Measurements from ENCODE around the gene PRKD1.
"Not testable (repeated sequence)": the region's sequence is repeated elsewhere in the genome, so short reads cannot be mapped to it uniquely, and the experiment has no call there.

GRCh38 chr14:29839691-29840090 is 88.0 kb downstream of the PRKD1 start:
- TF ChIP-seq, protein P1, sequence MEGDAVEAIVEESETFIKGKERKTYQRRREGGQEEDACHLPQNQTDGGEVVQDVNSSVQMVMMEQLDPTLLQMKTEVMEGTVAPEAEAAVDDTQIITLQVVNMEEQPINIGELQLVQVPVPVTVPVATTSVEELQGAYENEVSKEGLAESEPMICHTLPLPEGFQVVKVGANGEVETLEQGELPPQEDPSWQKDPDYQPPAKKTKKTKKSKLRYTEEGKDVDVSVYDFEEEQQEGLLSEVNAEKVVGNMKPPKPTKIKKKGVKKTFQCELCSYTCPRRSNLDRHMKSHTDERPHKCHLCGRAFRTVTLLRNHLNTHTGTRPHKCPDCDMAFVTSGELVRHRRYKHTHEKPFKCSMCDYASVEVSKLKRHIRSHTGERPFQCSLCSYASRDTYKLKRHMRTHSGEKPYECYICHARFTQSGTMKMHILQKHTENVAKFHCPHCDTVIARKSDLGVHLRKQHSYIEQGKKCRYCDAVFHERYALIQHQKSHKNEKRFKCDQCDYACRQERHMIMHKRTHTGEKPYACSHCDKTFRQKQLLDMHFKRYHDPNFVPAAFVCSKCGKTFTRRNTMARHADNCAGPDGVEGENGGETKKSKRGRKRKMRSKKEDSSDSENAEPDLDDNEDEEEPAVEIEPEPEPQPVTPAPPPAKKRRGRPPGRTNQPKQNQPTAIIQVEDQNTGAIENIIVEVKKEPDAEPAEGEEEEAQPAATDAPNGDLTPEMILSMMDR (IDR thresholded peaks at IDR 0.05; ENCODE audit: low read depth, low read length, poor library complexity, severe bottlenecking), result not testable (repeated sequence)
- not testable (repeated sequence) for TF ChIP-seq EZH2phosphoT487 (IDR thresholded peaks at IDR 0.05; ENCODE audit: borderline replicate concordance, low read length)
